OCI-LY3 (cell line): Measurements from ENCODE around the gene EYS.

Experiments
- EZH2phosphoT487 ChIP-seq: fragments of 200-600 bp; shearing (Covaris generic); IDR thresholded peaks from 2 replicates; pipeline ENCODE4 v1.6.1; 2018; ENCODE audit warnings: antibody characterized with exemption, mixed run types, low read depth
- TF ChIP-seq, protein P1 (sequence below): fragments of 200-600, 300-600 bp; sonication (generic); IDR thresholded peaks from 2 replicates; pipeline ENCODE4 v1.5.1; 2014; ENCODE audit warnings: antibody characterized with exemption, low read length, low read depth

DNA sequence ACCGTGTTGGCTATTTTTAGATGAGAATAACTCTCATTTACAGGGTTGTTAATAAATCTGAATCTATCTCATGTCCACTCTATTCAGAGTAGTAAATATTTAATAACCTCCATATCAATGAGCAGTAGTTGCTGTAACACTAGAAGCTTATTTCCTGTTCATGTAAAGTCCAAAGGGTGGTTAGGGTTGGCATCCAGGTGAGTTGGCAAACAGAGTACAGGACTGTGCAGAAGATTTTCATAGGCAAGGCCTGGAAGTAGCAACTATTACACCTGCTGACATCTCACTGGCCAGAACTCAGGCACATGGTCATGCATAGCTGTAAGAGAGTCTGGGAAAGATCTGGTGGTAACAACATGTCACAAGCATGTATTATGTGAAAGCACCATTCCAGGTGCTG, 1923.9 kb downstream of the EYS start:
- TF ChIP-seq, protein P1, sequence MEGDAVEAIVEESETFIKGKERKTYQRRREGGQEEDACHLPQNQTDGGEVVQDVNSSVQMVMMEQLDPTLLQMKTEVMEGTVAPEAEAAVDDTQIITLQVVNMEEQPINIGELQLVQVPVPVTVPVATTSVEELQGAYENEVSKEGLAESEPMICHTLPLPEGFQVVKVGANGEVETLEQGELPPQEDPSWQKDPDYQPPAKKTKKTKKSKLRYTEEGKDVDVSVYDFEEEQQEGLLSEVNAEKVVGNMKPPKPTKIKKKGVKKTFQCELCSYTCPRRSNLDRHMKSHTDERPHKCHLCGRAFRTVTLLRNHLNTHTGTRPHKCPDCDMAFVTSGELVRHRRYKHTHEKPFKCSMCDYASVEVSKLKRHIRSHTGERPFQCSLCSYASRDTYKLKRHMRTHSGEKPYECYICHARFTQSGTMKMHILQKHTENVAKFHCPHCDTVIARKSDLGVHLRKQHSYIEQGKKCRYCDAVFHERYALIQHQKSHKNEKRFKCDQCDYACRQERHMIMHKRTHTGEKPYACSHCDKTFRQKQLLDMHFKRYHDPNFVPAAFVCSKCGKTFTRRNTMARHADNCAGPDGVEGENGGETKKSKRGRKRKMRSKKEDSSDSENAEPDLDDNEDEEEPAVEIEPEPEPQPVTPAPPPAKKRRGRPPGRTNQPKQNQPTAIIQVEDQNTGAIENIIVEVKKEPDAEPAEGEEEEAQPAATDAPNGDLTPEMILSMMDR, result no peak
- no peak for TF ChIP-seq EZH2phosphoT487
